ENCODE results near the gene SH3PXD2B.

GRCh38 chr5:172444626-172445365 lies 9.5 kb downstream of the SH3PXD2B start:
- TF ChIP-seq GATA2 (IDR thresholded peaks at IDR 0.05; ENCODE audit: low read depth, low read length) (no peak), GATA3 (IDR thresholded peaks at IDR 0.05; ENCODE audit: low read depth, low read length) (no peak)

Data from SH-SY5Y (cell line).